SK-N-MC (cell line): ENCODE measurements around the gene TCF7L1.

ENCODE experiments used
- EZH2 ChIP-seq: fragments of 200-600 bp; sonication (generic); IDR thresholded peaks from one replicate; pipeline ENCODE4 v1.6.1; 2017; ENCODE audit warnings: antibody characterized with exemption
- POLR2AphosphoS5 ChIP-seq: IDR thresholded peaks from 2 replicates; pipeline ENCODE4 v1.6.1; 2012; ENCODE audit warnings: mild to moderate bottlenecking, low read depth, low read length, borderline replicate concordance

- no peak for TF ChIP-seq EZH2
- no peak for TF ChIP-seq POLR2AphosphoS5
These were observed 170.8 kb downstream of the TCF7L1 start for GRCh38 chr2:85303780-85304531.
